Measurements from ENCODE around the gene KIF21B.

DNA sequence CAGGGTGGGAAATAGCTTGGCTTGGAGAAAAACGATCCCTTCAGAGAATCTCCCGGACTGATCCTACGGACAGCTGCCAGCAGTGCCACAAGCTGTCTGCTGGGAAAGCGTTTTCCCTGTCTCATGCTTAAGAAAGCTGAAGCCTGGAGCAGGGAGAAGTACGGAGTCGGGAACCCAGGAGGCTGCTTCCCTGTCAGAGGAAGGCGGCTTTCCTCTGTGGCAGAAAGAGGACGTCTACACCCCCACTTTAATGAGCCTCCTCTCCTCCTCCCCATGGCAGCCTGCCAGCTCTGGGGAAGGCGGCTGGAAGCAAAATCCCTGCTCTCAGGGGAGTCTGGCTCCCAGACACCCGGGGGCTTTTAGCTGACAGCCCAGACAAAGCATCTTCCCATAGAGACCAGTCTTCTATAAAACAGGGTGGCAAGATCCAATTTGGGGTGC is 7.3 kb downstream of the KIF21B start:
- no peak for TF ChIP-seq CTCF (IDR thresholded peaks at IDR 0.05)
- no peak for TF ChIP-seq POLR2A (IDR thresholded peaks at IDR 0.05)

Data from uterus (tissue), 2 donors.